ENCODE data around the gene TRIM43B. TPM values are rescaled to one million over a fixed set of nuclear protein-coding genes. Genes with fewer than 3 reads are reported as not detected.

Gene TRIM43B
- total RNA-seq: not detected in 2 replicates

GRCh38 chr2:95484654-95485053 is at the start of gene TRIM43B:
TSS of gene TRIM43B (minus strand) at chr2:95484754. CDS start at chr2:95482714, 2,040 bp downstream.

Small RNA genes lying within 50 kb of the gene (small RNA-seq; reads per million reads assigned to genes)
- gene AC009237.11 (not detected), gene AC133104.2 (not detected)

Other genes starting within 250 kb of the TRIM43B start
- under 0.01 and 0.29 TPM in 2 replicates for gene PROM2, start 210.3 kb downstream of the TRIM43B start, total RNA-seq
- 0.53 and 2.0 TPM in 2 replicates for gene KCNIP3, start 187.4 kb downstream of the TRIM43B start, total RNA-seq
- 23.0 and 29.6 TPM in 2 replicates for gene FAHD2A, start 82.0 kb downstream of the TRIM43B start, total RNA-seq
- 0.07 TPM in 1 of 2 replicates, not detected in the other for gene TRIM43, start 107.2 kb upstream of the TRIM43B start, total RNA-seq